Right lobe of liver (tissue), 4 donors: ENCODE measurements around the gene ATOH1.

ENCODE experiments used
- CTCF ChIP-seq, 4 donors: fragments of 200-600 bp in 3 of 4; fragments of 450-650 bp in 1 of 4; IDR thresholded peaks; one replicate each; pipeline versions ENCODE4 v1.5.1 to v1.8.0; 2016 to 2022; ENCODE audit warnings: antibody characterized with exemption in 4 of 4, mild to moderate bottlenecking in 2 of 4
- POLR2A ChIP-seq: fragments of 450-650 bp; IDR thresholded peaks from one replicate; pipeline ENCODE4 v1.6.1; 2017; ENCODE audit warnings: antibody characterized with exemption, mild to moderate bottlenecking
- donor health status: DM: no; HTN: no; CAD: no.
- donor health status: DM: no; HTN: no; CAD: no.
- donor health status: DM: no; HTN: yes; CAD: no.

- no peak for TF ChIP-seq CTCF (IDR thresholded peaks at IDR 0.05)
- TF ChIP-seq POLR2A = no peak
Observed at GRCh38 chr4:93780080-93780479, 48.5 kb upstream of the ATOH1 start.
